ENCODE data around the gene TGFBI.

Gene TGFBI

DNA sequence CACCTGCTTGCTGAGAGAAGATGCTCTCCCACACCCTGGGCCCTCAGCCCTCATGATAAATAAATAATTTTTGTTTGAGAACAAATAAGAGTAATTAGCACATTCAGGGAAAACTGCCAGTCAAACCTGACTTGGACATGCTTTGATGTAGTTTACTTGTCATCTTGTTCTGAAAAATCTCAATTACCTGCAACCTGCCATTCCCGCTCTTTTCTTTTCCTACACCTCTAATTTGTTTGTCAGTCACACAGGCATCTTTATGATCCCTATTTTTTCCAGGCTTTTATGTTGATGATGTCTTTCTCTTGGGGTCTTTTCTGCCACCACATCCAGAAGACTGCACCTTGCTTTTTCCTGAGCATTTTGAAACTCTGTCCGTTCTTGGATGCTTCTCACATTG lies 28.6 kb upstream of the TGFBI start:
- no peak overlapping the region for H3K4me3 ChIP-seq (ENCODE audit: low read length)
- DNase-seq (ENCODE audit: low read depth, low spot score): no peak

DNA sequence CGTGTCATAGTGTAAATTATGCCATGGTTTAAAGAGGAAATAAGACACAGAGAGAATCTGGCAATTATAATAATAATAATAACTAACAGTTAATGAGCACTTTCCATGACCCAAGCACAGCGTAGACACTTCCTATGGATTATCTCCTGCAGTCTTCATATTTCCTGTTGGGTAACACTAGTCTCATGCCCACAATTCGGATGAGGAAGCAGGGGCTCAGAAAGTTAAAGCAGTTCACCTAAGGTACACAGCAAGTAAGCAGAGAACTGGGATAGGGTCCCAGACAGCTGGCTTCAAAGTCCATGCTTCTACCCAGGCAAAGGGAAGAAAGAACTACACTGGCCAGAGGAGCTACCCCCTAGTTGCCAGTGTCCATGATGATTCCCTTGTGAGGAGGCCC lies 27.9 kb upstream of the TGFBI start:
- no peak for DNase-seq (ENCODE audit: low read depth, low spot score)
- H3K4me3 ChIP-seq (ENCODE audit: low read length): no peak overlapping the region

DNA sequence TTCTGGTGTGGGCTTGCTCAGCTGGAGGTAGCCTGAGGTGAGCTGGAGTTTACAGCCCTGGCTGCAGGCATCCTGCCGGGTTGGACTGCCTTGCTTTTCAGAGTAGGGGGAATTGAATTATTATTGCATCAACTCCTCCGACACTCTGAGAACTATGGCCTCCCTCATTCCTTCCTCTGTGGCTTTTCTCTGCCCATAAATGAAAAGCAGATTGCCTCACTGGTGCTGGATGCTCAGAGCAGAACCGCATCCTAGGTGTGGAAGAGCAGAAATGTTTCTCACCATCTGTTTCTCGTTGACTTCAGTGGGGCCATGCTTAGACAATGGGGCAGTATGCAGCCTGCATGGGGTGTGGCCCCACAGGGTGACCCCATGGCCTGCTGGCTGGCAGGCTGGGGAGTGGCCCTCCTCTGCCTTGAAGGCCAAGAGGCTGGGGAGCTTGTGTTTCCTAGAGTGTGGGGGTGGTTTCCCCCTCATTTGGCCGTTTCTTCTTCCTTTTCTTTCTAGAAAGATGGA lies 27.3 kb upstream of the TGFBI start:
- no peak overlapping the region for H3K4me3 ChIP-seq (ENCODE audit: low read length)
- DNase-seq (ENCODE audit: low read depth, low spot score): no peak

DNA sequence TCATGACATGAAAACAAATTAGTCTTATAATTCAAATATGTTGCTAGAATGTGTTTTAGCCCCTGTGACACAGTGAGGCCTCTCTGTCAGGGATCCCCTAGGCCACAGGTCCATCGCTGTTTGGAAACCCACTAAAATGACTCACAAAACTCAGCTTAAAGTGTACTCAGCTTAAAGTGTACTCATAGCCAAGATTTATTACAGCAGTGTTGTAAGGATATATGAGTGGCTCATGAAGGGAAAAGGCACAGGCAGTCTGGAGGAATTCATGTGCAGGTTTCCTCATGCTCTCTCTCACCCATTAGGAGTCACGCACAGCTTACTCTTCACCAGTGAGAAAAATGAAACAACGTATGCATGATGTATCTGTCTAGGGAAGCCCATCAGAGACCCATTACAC lies 24.4 kb upstream of the TGFBI start:
- DNase-seq (ENCODE audit: low read depth, low spot score): no peak
- H3K4me3 ChIP-seq (ENCODE audit: low read length): no peak overlapping the region

DNA sequence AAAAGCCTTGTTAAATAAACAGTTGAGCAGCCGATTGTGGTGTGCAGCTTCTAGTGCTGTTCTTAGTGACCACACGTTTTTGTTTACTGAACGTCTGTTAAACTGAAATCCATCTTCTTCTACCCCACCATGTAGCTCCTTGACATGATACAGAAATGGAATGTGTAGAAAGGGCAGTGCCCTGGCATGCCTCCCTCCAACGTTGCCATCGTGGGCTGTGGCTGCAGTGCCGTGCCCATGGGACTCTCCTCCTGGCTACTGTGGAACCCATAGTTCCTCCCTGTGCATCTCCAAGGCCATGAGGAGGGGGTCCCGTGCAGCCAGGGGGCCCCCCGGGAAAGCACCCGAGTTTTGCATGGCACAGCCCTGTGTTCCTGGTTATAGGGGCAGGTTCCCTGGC lies 23.3 kb upstream of the TGFBI start:
- H3K4me3 ChIP-seq (ENCODE audit: low read length): no peak overlapping the region
- DNase-seq (ENCODE audit: low read depth, low spot score): no peak

DNA sequence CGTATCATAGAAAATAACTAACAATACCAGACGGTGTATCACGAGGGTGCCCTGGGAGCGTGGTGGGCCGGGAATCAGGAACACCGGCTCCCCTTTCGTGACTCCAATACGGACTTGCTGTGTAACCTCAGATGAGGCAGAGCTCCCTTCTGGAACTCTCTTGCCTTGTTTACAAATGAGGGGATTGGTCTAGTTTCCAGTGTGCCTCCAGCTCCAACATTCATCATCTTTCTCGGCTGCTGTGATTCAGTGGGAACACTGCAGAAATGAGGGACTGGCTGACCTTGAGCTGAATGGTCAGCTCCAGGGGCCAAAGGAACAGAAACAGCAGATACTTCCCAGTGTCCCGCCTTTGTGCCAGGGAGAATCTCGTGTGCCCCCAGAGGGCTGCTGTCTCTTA lies 22.6 kb upstream of the TGFBI start:
- DNase-seq (ENCODE audit: low read depth, low spot score): no peak
- H3K4me3 ChIP-seq (ENCODE audit: low read length): no peak overlapping the region

DNA sequence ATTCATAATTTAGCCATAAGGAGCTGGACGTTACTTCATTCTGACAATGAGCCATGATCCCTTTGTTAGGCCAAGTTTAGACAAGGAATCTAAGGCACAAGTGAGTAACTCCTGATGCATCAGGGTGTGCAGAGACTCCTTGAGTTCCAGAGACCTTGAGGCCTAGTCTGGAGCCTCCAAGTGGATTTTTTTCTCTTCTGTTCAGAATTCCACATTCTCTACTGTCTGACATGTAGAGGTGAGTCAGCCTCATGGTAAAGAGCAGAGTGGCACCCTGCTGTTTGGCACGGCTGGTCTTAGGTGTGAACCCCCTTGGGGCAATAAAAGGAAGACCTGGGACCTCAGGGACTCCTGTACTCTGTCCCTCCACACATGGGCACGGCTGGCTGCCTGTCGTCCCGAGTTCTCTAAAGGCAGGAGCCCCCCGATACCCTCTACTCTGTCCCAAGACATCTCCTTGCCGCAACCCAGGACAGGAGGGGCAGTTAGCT lies 22.0 kb upstream of the TGFBI start:
- DNase-seq (ENCODE audit: low read depth, low spot score): no peak
- no peak overlapping the region for H3K4me3 ChIP-seq (ENCODE audit: low read length)

DNA sequence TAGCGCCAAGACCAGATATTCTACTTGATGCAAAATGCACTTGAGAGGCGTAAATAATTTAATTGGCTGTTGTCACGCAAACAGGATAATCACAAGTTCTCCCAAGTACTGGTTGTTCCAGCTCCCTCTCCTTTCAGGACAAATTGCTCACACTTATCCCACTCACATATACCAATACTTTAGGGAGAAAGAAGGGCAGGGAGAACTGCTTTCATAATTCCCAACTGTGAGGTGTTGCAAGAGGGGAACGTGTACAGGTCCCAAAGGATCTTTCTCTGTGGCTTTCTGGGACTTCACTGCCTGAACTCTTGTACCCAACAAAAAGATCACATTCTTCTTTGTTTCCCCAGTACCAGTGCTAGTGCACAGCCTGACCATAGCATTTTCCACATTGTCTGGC lies 21.5 kb upstream of the TGFBI start:
- DNase-seq (ENCODE audit: low read depth, low spot score): no peak
- H3K4me3 ChIP-seq (ENCODE audit: low read length): no peak overlapping the region

DNA sequence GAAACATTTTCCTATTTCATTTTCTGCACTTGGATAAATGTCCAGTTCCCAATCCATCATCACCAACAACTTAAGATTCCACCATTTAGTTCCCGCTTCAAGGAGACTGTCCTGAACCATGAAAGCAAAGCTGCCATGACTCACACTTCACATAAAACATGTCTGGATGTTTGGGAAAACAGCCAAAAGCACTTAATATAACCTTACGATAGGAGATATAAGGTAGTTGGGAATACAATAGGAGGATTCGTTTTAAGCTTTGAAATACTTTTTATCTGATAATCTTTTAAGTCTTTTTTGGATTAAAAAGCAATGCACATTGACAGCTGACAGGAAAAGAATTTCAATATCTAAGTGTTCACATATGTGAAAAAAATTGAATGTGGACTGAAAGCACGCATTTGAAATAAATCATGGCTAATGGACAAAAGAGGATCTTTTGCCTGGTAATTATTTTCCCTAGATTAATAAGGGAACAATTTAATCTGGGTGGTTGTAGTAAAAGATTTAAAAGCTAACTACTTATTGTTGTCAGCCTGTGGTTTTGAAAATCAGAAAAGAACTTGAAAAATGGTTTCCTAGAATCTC lies 17.3 kb upstream of the TGFBI start:
- no peak overlapping the region for H3K4me3 ChIP-seq (ENCODE audit: low read length)
- no peak for DNase-seq (ENCODE audit: low read depth, low spot score)

DNA sequence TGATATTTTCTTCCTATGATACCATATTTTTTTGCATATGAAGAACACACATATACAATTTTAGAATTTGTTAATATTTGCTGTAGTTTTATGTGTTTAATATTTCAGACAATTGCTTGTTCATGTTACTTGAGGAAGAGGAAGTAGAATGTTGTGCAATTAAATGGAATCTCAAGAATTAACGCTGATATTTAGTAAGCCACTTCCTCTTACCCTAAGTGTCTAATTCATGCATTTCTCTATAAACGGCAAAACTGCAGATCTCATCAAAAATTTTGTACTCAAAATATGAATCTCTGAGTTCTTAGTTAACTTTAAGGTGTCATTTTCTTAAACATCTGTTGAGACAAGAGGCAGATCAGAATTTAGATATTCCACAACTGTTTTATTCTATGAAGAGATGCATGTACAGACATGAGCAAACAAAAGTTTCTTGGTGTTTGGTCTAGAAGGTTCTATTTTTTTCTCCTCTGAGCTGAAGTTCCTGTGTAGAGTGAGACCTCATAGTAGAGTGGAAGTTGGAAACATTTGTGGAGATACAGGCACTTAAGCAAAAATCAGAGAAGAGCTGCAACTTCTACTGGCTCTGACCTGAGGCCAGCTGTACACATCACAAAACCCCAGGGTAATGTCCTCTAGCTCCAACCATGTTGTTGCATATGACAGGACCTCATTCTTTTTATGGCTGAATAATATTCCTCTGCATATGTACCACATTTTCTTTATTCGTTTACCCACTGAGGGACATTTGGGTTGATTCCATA lies 16.6 kb upstream of the TGFBI start:
- no peak for DNase-seq (ENCODE audit: low read depth, low spot score)
- H3K4me3 ChIP-seq (ENCODE audit: low read length): no peak overlapping the region

DNA sequence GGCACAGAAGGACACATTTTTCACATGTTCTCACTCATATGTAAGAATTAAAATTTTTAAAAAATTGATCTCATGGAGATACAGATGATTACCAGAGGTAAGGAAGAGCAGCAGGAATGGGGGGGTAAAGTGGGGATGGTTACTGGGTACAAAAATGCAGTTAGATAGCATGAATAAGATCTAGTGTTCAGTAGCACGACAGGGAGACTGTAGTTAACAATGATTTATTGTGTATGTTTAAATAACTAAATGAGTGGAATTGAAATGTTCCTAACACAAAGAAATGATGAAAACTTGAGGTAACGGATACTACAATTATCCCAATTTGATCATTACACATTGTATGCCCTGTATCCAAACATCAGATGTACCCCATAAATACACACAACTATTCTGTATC lies 15.2 kb upstream of the TGFBI start:
- DNase-seq (ENCODE audit: low read depth, low spot score): no peak
- no peak overlapping the region for H3K4me3 ChIP-seq (ENCODE audit: low read length)

DNA sequence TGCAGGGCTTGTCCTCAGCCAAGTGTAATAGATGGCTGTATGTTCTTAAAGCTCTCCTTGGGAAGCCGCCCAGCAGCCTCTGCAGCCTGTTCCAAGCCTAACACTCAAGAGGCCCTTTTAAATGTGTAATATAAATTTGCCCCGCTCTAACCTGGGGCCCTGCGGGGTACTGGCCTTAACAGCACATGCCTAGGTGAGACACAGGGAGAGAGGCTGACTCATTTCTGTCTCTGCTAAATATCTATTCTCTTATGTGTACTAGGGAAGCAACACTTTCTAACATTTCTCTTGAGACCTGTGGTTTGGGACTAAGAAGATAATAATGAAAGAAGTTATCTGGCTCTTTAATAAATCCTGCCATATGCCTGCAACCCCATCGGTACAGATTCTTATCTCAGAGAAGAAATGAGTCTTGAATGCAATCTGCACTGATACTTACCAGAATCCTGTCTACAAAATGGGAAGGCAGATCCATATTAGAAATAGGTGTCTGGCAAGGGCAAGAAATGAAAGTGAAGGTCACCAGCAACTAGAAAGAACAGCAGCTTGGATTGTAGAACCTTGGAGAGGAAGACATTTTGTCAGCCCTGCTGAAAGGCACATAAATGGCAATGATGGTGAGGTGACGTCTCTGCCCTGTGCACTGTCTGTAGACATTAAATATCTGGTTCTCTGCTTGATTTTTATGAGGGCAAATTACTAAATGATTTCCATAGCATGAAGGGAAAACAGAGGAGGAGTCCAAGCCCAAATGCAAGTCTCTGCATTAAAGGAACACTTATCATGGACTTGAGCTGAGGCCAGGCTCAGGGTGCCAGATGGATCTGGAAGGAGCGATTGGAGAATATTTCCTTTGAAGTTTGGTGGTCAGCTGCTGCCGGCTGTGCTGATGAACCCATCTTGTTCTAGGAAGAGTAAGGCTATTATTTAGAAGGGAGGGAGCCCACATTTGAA lies 14.5 kb upstream of the TGFBI start:
- DNase-seq (ENCODE audit: low read depth, low spot score): no peak
- H3K4me3 ChIP-seq (ENCODE audit: low read length): no peak overlapping the region

DNA sequence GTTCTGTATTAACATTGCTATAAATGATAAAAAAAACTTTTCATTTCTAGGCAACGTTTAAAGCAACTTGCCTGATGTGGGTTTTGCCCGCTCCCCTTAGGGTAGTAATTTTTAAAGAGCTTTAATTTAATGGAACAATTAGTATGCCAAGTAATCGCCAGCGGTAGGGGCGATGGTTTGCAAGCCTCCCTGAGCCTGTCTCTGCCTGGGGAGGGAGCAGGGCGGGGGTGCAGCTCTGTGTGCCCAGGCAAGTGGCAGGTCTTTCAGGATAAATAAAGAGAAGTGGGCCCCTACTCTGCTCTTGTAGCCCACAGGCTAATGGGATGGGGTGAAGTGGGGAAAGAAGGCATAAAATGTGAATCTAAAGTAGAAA lies 13.8 kb upstream of the TGFBI start:
- no peak overlapping the region for H3K4me3 ChIP-seq (ENCODE audit: low read length)
- DNase-seq (ENCODE audit: low read depth, low spot score): no peak

DNA sequence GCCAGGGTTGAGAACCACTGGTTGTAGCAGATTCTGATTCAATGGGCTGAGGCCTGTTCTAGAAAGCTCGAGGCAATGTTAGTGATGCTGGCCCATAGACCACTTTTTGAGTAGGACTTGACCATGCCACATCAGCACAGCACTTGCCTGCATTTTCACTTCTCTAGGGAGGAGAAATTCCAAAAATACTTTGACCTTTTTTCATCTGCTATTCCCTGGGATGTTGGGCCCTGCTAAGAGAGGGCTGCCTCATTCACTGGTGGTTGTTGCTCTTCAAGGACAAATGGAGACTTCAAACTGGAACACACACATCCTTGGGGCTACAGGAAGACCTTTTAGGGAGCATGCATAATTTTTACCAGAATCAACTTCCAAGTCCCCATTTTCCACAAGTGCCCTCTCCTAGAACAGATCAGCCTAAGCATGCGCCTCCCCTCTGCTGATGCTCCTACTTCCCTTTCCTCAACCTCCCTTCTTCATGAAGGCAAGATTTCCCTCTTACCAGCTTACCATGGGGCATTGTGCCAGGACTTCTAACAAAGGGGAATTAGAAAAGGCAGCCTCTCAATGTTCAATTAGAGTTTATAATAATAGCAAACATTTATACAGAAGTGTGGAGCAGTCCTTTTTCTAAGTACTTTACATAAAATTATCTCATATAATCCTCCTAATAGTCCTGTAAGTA lies 12.7 kb upstream of the TGFBI start:
- DNase-seq (ENCODE audit: low read depth, low spot score): no peak
- H3K4me3 ChIP-seq (ENCODE audit: low read length): no peak overlapping the region

DNA sequence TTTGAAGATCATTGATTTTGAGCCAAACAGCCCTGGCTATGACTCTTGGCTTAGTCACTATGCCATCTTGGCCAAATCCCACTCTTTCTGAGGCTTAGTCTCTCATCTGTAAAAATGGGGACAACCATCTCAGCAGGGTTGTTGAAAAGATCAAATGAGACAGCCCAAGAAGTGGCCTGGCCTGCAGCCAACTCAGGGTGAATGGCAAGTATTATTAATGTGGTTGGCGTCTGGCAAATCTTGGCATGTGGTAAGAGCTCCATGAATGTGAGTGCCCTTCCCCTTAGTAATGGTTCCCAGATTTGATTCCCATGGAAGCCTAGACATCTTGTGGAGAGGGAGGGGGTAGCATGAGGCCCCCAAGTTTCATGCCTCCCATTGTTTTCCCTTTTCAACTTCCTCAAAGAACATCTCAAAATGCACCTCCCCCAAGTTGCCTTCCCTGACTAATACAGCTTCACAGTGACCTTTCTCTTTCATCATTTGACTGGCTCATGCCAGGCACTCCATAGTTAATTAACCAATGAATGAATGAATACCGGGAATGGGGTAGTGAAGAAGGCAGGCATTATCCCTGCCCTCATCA lies 11.8 kb upstream of the TGFBI start:
- peak; percentile 2 for DNase-seq (ENCODE audit: low read depth, low spot score)
- no peak overlapping the region for H3K4me3 ChIP-seq (ENCODE audit: low read length)

DNA sequence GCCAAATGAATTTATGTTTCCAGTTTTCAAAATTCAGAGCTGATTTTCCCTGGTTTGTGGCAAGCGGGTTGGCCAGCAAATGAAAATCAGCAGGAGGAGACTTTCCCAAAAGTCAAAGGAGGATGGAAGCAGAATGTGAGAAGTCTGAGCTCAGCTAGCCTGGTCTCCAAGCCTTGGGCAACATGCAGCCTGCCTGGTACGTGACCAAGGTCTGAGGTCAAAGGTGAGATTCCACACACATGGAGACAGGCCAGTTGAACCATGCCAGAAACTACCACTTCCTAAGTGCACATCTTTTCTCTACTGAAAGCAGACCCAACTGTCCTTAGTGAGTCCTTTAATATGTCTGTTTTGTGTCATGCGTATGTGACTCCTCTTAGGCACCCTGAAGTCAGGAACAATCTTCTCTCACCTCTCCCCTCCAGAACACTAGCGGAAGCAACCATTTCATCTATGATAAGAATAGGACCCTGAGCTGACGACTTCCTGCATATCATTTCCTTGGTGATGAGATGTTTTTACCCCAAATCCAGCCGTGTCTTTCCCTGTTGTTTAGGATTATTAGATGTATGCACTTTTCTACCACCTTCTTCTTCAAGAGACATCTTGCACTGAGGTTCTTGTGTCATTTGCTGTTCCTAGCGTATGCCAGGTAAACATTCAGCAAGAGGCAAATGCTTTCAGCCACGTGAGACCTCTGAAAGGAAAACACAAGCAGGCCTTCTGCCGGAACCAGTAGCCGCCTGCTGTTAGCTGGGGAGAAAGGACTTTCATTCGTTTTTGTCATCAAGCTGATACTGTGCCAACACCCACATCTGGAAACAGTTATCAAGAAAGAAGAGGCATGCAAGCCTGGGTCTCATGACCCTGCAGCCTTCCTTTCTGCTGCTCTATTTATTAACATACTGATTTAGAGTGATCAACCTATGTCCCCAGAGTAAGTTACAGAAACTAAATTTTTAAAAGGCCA lies 9.7 kb upstream of the TGFBI start:
- no peak for DNase-seq (ENCODE audit: low read depth, low spot score)
- H3K4me3 ChIP-seq (ENCODE audit: low read length): no peak overlapping the region

DNA sequence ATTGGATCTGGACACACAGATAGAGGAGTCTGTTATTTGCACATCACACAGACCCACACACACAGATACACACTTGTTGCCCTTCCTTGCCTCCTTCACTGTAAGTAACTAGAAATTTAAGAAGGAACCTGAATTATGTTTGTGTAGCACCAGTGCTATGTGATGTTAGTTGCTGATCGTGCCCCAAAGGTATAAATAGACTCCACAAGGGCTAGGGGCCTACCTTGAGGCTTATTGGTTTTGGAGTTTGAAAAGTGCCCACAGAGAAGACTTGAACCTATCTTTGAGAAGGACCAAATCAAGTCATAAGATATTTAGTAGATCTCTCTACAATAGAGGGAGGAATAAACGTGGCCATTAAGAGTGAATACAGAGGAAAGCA lies 8.8 kb upstream of the TGFBI start:
- DNase-seq (ENCODE audit: low read depth, low spot score): no peak
- no peak overlapping the region for H3K4me3 ChIP-seq (ENCODE audit: low read length)

Data from Jurkat, Clone E6-1 (cell line).